Neutrophil (primary cell): ENCODE data around the gene UBAC1.

Experiments used
- H3K27ac ChIP-seq: fragments of 200-600 bp; sonication (generic); 2 replicates; pipeline ENCODE4 v1.5.1; 2016; ENCODE audit warnings: mild to moderate bottlenecking, moderate library complexity
- H3K27me3 ChIP-seq: fragments of 200-600 bp; sonication (generic); 2 replicates; pipeline ENCODE4 v1.6.0; 2016; ENCODE audit warnings: mild to moderate bottlenecking
- H3K36me3 ChIP-seq: fragments of 200-600 bp; sonication (generic); 2 replicates; pipeline ENCODE4 v1.5.1; 2017
- H3K4me1 ChIP-seq, 2 experiments: fragments of 200-600 bp in 1 of 2; sonication (generic) in 1 of 2; 1 replicate in 1 of 2; 2 replicates in 1 of 2; pipeline versions ENCODE4 v1.5.1 to v1.6.1; 2013 to 2016; ENCODE audit warnings: low read depth in 1 of 2, low read length in 1 of 2, mild to moderate bottlenecking in 1 of 2, moderate library complexity in 1 of 2; ENCODE audit not compliant: control insufficient read depth in 1 of 2, insufficient read depth in 1 of 2
- H3K4me3 ChIP-seq, 2 experiments: fragments of 200-600 bp in 1 of 2; sonication (generic) in 1 of 2; 1 replicate in 1 of 2; 2 replicates in 1 of 2; pipeline ENCODE4 v1.5.1; 2013 to 2016; ENCODE audit warnings: low read depth in 1 of 2, low read length in 1 of 2, mild to moderate bottlenecking in 1 of 2, moderate library complexity in 1 of 2
- H3K9me3 ChIP-seq: fragments of 200-600 bp; sonication (generic); 2 replicates; pipeline ENCODE4 v1.5.1; 2016
- TF ChIP-seq, protein P1 (sequence below): fragments of 200-600 bp; sonication (generic); IDR thresholded peaks from 2 replicates; pipeline ENCODE4 v1.5.1; 2016; ENCODE audit warnings: antibody characterized with exemption

The UBAC1 gene

DNA sequence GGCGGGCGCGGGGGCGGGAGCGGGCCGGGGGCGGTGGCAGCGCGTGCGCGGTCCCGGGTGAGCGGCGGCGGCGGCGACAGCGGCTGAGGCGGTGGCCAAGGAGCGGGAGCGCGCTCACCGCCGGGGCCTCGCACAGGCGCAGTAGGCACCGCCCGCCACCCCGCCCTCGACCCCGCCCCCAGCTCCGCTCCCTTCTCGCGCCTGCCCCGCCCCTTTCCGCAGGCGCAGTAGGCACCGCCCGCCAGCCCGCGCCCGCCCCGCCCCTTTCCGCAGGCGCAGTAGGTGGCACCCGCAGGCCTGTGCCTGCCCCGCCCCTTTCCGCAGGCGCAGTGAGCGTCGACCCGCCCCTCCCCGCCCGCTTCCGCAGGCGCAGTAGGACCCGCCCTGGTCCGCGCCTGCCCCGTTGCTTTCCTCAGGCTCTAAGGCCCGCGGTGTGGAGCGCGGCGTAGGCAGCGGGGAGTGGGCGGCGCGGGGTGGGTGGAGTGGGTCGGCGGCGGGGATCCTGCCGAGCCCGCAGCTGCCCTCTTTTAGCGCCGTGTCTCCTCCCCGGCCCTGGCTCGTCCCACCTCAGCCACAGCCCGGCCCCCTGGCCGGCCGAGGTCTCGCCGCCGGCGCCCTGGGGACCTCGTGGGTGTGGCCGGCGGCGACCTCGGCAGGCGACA lies 53.6 kb downstream of the UBAC1 start, which contains the start of gene CAMSAP1:
CAMSAP1 (minus strand) TSS at position 116 of the 662 bp plus-strand sequence. CDS start 387 bp downstream, outside the sequence.
- H3K4me1 ChIP-seq = peaks cover 23 to 24% of the 10 kb centered on the region in 2 experiments
- H3K27ac ChIP-seq = peak within 1 kb of the TSS; percentile 81
- TF ChIP-seq, protein P1, sequence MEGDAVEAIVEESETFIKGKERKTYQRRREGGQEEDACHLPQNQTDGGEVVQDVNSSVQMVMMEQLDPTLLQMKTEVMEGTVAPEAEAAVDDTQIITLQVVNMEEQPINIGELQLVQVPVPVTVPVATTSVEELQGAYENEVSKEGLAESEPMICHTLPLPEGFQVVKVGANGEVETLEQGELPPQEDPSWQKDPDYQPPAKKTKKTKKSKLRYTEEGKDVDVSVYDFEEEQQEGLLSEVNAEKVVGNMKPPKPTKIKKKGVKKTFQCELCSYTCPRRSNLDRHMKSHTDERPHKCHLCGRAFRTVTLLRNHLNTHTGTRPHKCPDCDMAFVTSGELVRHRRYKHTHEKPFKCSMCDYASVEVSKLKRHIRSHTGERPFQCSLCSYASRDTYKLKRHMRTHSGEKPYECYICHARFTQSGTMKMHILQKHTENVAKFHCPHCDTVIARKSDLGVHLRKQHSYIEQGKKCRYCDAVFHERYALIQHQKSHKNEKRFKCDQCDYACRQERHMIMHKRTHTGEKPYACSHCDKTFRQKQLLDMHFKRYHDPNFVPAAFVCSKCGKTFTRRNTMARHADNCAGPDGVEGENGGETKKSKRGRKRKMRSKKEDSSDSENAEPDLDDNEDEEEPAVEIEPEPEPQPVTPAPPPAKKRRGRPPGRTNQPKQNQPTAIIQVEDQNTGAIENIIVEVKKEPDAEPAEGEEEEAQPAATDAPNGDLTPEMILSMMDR = peak; percentile 23
- H3K9me3 ChIP-seq = no peaks in the 10 kb centered on the region
- H3K36me3 ChIP-seq = peaks cover 9% of the 10 kb centered on the region
- peak within 1 kb of the TSS; percentile 78 to 99 for H3K4me3 ChIP-seq
- peaks cover 9% of the 10 kb centered on the region for H3K27me3 ChIP-seq

DNA sequence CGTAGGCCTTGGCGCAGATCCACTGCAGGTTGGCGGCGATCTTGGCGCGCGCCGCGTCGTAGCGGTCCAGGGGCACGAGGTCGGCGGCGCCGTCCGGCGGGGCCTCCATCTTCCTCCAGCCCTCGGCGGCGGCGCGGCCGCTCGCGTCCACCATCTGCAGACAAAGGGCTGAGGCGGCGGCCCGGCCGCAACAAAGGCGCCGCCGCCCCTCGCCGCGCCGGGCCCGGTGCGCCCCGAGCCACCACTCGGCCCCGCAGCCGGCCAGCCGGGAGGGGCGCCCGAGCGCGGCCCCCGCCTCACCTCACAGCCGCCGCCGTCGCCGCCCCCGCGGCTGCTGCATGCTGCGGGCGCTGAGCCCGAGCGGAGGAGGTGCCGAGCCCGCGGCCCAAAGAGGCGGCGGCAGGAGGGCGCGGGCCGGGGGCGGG lies 54.2 kb downstream of the UBAC1 start:
- Histone ChIP-seq H3K4me1 (peaks cover 23 to 24% of the 10 kb centered on the region in 2 experiments), H3K4me3 (peak overlapping the region; percentile 59 to 69), H3K9me3 (no peaks in the 10 kb centered on the region), H3K36me3 (peaks cover 9% of the 10 kb centered on the region), H3K27me3 (peaks cover 9% of the 10 kb centered on the region), H3K27ac (peak overlapping the region; percentile 58)
- TF ChIP-seq, protein P1 = no peak

DNA sequence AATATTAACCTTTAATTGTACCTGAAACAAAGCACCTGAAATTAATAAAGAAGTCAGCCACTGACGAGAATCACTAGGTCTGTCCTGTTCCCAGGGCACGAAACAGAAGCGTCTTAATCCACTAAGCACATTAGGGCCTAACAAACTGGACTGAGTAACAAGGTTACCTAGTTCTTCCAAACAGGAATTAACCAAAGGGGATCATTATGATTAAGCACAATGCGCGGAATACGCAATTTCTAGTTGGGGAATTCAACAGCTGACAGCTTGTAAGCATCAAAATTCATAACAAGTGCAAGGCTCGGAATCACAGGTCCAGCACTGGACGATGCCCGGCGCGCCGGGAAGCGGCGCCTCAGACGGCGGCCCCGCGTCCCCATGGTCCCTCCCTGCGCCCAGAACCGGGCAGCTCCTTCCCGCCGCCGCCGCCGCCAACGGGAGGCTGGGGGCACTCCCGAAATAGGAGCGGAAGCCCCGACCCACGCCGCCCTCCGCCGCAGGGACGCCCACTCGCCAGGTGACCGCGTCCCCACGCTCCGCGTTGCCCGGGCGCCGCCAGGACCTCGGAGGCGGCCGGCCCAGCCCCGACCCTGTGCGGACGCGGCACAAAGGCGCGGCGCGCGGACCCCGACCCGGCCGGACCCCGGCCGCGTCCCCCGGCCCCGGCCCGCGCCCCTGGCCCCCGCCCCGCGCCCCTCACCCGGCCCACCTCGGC lies 54.7 kb downstream of the UBAC1 start:
- H3K4me1 ChIP-seq = peaks cover 23 to 24% of the 10 kb centered on the region in 2 experiments
- TF ChIP-seq, protein P1 = no peak
- peaks cover 9% of the 10 kb centered on the region for H3K27me3 ChIP-seq
- H3K36me3 ChIP-seq = peaks cover 8% of the 10 kb centered on the region
- H3K9me3 ChIP-seq = no peaks in the 10 kb centered on the region
- peak overlapping the region; percentile 59 to 69 for H3K4me3 ChIP-seq
- peak overlapping the region; percentile 58 for H3K27ac ChIP-seq

DNA sequence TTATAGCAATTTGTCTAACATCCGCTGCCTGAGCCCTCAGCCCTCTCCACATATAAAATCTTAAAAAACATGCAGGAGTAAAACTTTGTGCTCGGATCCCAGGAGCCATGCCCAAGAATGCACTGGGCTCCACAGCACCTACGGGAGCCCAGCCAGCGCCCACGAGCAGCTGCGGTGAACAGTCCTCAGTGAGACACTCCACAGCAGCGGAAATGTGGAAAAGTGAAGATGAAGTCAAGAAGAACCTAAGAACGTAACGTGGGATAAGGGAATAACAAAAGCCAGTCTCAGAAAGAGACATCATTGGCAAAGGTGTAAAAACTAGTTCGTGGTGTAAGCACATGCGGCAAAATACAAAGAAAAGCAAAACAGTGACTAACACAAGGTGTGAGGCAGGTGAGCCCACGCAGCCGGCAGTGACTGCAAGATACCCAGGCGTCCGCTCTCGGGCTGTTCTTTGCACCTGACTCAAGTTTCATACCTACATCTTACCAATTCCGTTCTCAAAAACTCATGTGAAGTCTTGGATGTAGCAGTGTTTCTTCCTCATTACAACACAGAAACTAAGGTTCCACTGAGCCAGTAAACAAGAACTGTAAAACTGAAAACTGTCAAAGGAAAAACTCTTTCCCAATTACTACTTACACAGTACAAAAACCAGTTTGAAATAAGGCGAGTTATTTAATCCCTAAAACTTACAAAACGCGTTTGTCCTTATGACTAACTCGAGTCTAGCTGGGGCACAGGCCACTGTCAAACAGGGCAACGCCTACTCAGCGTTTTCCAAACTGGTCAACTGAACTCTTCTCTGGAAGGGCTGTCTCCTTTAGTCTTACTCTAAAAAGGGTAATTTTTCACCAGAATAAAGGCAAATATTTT lies 55.6 kb downstream of the UBAC1 start:
- H3K9me3 ChIP-seq = no peaks in the 10 kb centered on the region
- H3K36me3 ChIP-seq = peaks cover under 1% of the 10 kb centered on the region
- H3K4me1 ChIP-seq = peaks cover 23 to 24% of the 10 kb centered on the region in 2 experiments
- peak overlapping the region; percentile 58 for H3K27ac ChIP-seq
- TF ChIP-seq, protein P1 = no peak
- peak overlapping the region; percentile 59 to 69 for H3K4me3 ChIP-seq
- peaks cover 9% of the 10 kb centered on the region for H3K27me3 ChIP-seq

DNA sequence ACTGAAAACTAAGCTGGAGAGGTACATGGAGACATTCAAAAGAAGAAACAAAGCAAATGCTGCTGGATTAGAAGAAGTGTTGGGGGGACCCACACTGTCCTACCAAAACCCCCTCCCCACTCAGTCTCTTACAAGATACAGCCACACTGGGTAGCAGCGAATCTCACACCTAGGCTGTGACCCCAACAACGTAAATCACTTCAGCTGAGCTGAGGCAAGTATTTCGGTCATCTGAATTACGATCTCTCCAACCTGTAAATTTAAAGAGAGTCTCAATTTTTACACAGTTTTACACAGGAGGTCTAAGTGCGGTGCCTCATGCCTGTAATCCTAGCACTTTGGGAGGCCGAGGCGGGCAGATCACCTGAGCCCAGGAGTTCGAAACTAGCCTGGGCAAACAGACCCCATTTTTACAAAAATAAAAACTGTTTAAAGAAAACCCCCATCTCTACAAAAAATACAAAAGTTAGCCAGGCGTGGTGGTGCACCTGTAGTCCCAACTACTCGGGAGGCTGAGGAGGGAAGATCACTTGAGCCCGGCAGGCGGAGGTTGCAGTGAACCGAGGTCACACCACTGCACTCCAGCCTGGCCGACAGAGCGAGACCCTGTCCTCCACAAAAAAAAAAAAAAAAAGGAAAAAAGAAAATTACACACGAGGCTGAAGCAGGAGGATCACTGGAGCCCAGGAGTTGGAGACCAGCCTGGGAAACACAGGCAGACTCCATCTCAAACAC lies 57.2 kb downstream of the UBAC1 start:
- Histone ChIP-seq H3K9me3 (no peaks in the 10 kb centered on the region), H3K4me1 (peaks cover 27 to 29% of the 10 kb centered on the region in 2 experiments), H3K27me3 (peaks cover 9% of the 10 kb centered on the region), H3K36me3 (no peaks in the 10 kb centered on the region), H3K4me3 (no peak overlapping the region), H3K27ac (no peak overlapping the region)
- TF ChIP-seq, protein P1 = no peak
